GM19395 (cell line): ENCODE results near the gene DR1.
A peak's percentile ranks its signal among the peaks of the same experiment; 100 is the strongest.
"Not testable (repeated sequence)": the region's sequence is repeated elsewhere in the genome, so short reads cannot be mapped to it uniquely, and the experiment has no call there.

Source experiments
- ATAC-seq: cut with Tn5 transposase; IDR thresholded peaks from one replicate; pipeline ENCODE4 v1.9.1; 2021; ENCODE audit warnings: mild to moderate bottlenecking, moderate library complexity; ENCODE audit not compliant: unreplicated experiment

DR1 gene

DNA sequence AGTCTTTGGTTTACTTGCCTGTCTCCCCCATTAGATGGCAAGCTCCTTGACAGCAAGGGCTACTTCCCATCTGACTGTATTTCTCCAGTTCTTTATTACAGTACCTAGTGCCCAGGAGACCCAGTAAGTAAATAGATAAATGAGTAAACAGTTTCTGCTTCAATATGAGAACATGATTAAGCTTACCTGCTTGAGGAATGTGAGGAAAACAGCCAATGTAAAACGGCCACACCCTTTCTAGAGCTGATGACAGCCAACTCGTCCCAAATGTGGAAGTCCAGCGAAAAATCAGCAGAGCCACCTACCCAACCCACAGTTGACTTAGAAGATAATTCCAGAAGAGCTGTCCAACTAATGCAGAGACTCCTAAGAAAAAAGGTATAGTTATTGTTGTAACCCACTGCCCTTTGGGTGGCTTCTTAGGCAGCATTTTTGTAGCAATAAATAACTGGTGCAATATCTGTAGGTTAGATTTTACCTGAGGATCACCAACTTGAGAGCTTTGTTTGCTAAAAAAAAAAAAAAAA lies 6.5 kb upstream of the DR1 start:
- ATAC-seq = no peak

DNA sequence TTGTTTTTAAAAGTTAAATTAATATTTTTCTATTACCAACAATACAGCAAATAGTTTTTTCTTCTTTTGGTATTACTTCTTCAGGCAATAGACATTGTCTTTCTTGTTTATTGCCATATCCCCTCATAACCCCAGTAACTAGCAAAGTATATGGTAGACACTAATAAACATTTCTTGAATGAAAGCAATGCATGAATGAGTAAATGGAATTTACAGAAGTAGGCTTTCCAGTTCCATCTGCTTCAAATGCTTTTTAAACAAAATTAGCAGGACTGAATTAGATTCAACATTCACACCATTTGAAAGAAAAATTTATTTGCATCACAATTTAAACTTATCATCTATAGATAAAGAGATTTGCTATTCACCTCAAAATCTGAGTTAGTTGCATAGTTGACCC lies 5.6 kb upstream of the DR1 start:
- no peak for ATAC-seq

DNA sequence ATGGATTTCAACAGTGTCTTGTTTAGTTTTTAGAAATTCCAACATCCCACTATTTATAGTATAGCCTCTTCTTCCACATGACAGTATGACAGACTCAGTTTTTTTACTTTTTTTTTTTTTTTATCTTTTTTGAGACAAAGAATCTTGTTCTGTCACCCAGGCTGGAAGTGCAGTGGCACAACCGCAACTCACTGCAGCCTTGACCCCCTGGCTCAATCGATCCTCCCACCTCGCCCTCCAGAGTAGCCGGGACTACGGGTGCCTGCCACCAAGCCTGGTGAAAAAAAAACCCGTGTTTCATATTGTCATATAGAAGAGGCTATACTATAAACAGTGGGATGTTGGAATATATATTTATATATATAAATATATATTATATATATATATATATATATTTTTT lies 1.2 kb upstream of the DR1 start:
- no peak for ATAC-seq

- ATAC-seq = peak; percentile 4
Measured at GRCh38 chr1:93344886-93345632, 648 bp upstream of the DR1 start.

GRCh38 chr1:93346421-93346993 lies 800 bp downstream of the DR1 start:
- ATAC-seq = peak; percentile 33

GRCh38 chr1:93347334-93347899 lies 1.7 kb downstream of the DR1 start:
- ATAC-seq = no peak

GRCh38 chr1:93348104-93348728 lies 2.5 kb downstream of the DR1 start:
- ATAC-seq = no peak

DNA sequence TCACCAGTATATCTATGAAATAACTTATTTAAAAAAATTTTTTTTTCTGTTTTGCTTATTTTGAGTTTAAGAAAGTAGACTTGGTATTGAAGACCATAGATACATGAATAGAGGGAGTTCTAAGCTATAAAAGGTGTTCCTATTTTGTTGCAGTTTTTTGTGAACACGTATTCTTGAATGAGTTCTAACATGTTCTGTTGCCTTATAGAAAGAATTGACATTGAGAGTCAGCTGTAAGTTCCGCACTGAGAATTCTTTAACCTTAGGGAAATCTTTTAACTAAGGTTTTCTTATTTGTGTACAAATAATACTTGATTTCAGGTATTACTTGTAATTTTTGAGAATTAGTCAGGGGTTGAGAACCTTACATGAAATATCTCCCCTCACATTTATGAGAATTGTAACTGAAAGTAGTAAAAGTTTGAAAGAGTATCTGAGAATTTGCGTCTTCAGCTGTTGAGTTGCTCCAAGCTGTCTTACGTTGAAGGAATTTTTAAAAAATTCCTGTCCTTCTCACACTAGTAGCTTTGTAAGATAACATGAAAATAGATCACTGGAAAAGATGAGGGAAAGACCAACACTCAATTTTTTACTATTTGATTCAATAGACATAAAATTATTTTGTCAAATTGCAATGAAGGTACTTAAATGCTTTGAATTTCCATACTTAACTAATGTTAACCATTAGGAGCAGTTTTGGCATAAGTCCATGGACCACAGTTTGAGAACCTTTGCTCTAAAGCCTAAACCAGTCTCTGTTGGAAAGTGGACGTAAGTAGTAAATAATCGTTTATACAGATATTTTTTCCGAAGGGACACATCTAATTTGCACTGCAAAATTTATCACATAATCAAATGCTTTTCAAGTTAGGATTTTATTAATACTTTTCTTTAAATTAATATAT lies 3.8 kb downstream of the DR1 start:
- ATAC-seq = no peak

- no peak for ATAC-seq
Measured at GRCh38 chr1:93350322-93350721, 4.6 kb downstream of the DR1 start.

- no peak for ATAC-seq
Measured at GRCh38 chr1:93350875-93351274, 5.2 kb downstream of the DR1 start.

- not testable (repeated sequence) for ATAC-seq
Measured at GRCh38 chr1:93351346-93351745, 5.6 kb downstream of the DR1 start.

DNA sequence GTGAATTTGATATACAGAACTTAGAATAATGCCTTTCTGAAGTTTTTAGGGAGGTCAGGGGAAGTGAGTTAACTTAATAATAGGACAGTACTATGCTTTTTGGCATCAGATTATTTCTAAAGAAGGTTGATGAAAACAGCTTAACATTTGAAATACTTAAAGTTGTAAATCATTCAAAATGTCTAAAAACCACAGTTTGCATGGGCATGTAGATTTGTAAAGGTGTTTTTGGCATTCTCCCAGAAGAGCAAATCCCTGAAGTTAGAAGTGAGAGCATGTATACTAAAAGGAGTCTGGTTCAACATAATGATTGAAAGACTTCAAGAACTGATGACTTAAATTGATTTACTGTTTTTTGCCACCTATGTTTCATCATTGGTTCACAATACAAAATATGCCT lies 6.7 kb downstream of the DR1 start:
- no peak for ATAC-seq

DNA sequence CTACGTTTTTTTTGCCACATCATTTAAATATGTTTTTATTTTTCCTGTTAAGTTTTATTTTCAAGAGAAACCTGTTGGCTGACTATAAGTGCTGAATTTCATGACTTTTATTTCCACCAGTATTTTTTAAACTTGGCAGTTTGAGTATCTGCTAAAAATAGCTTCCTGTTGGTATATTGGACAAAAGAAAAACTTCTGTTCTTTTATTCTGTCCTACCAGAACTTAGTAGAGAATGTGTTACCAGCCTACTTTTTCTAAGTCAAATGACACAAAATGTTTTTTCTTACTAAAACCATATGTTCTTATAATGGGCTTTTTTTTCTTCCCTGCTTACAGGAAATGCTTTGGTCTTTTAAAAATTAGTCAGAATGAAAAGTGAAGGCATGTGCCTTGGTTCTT lies 7.6 kb downstream of the DR1 start:
- no peak for ATAC-seq

DNA sequence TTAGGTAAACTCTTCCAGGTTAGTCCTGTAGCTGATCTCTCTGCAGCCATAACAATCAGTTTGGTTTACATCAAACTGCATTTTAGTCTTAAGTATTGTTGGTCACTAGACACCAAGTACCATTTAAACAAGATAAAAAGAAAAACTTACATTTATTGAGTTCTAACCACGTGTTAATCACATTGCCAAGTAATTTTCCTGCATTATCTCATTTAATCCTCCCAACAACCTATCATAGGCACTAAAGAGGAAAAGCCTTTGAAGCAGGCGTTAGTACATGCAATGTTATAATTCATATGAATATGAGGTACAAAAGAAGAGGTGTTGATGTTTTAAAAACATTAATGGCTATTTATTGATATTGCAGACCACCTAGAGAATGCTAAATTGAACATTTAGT lies 9.0 kb downstream of the DR1 start:
- no peak for ATAC-seq

DNA sequence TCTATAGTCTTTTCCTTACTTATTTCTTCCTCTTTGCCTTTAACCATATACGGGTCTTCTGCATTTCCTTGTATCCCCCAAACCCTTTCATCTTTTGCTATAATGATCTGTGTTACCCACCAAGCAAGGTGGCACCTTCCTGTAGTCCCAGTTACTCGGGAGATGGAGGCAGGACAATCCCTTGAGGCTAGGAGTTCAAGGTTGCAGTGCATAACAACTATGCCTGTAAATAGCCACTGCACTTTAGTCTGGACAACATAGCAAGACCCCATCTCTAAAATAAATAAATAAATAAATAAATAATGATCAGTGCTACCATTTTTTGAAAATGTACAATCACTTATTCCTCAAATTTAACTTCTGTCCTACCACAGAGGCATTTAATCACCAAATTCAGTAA lies 11.5 kb downstream of the DR1 start:
- no peak for ATAC-seq

DNA sequence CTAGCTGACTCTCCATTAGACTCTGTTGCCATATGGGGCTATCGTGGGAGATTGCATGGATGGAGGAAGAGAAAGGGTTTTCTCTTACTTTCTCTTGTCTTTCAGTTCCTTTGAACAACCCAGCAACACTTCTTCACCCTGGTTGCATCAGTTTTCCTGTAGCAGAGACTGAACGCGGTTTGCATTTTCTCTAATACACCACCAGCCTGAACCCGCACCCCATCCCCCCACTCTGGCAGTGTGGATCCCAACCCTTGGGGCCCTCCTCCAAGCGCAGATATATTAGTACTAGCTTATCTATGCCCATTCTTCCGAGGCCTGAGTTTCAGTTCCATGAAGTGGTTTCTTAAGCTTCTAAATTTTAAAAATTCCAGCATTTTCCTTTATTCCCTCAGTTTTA lies 12.6 kb downstream of the DR1 start:
- ATAC-seq = no peak

GRCh38 chr1:93360111-93360510 lies 14.4 kb downstream of the DR1 start:
- ATAC-seq = no peak

DNA sequence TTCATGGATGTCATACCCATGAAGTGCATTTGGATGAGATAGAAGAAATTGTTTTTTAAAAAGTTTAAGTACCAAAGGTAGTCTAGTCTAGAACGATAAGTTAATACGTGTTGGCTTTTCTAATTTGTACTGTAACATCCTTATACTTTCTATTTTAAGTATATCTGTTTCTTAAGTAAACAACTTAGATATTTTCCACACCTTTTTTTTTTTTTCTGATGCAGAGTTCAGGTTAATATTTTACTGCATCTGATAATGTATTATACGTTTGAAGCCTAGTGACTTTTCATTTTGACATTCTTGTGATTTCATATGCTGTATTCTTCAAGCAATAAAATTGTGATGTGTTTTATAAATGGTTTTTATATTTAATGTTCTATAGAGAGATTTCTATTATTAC lies 16.5 kb downstream of the DR1 start:
- no peak for ATAC-seq

DNA sequence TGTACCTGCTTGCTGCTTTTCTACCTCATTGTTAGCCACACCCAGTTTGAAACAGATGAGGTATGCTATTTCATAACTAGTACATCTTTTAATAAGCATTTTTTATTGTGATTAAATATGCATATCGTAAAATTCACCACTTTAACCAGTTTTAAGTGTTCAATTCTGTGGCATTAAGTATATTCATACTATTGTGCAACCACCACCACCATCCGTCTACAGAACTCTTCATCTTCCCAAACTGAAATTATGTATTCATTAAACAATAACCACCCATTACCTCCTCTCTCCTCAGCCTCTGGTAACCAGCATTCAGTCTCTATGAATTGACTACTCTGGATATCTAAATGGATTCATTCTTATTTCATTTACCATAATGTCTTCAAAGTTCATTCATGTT lies 20.1 kb downstream of the DR1 start:
- ATAC-seq = no peak

- no peak for ATAC-seq
Measured at GRCh38 chr1:93369734-93370133, 24.0 kb downstream of the DR1 start.
